D721Med (cell line): ENCODE results near the gene FMN1.

ENCODE experiments used
- DNase-seq: peaks from one replicate; pipeline ENCODE4 v3.0.0; 2011; ENCODE audit warnings: low spot score; ENCODE audit not compliant: insufficient read length
- FAIRE-seq: peaks from 2 replicates; lab custom pipeline; 2011; peaks lifted over from hg19 to GRCh38; lab: Jason Lieb, UNC
- TF ChIP-seq, protein P1 (sequence below): IDR thresholded peaks from 2 replicates; pipeline ENCODE4 v1.5.1; 2012; ENCODE audit warnings: mild to moderate bottlenecking, control low read depth; ENCODE audit not compliant: insufficient read depth; ENCODE audit errors: missing control alignments

The FMN1 gene

DNA sequence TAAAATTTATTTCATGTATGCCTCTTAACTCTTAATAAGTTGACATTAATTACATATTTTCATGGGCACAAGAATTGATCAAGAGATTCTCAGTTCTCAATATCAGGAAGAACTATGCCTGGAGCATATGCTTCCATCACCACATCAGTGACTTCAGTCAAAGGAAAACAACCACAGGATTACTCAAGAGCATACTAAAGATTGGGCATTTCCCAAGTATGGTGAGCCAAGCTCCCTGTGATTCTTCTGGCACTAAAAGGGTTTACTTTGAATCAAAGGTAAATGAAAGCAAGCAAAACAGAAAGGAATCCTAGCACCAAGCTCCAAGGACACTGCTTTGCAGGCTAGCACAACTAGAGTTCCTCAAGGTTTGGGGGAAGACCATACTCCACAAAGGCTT, 44.6 kb downstream of the FMN1 start:
- no peak for DNase-seq
- TF ChIP-seq, protein P1, sequence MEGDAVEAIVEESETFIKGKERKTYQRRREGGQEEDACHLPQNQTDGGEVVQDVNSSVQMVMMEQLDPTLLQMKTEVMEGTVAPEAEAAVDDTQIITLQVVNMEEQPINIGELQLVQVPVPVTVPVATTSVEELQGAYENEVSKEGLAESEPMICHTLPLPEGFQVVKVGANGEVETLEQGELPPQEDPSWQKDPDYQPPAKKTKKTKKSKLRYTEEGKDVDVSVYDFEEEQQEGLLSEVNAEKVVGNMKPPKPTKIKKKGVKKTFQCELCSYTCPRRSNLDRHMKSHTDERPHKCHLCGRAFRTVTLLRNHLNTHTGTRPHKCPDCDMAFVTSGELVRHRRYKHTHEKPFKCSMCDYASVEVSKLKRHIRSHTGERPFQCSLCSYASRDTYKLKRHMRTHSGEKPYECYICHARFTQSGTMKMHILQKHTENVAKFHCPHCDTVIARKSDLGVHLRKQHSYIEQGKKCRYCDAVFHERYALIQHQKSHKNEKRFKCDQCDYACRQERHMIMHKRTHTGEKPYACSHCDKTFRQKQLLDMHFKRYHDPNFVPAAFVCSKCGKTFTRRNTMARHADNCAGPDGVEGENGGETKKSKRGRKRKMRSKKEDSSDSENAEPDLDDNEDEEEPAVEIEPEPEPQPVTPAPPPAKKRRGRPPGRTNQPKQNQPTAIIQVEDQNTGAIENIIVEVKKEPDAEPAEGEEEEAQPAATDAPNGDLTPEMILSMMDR, result no peak
- no peak for FAIRE-seq

- DNase-seq (no peak), FAIRE-seq (no peak)
- TF ChIP-seq, protein P1, result no peak
Measured at GRCh38 chr15:33148129-33148751, 46.3 kb downstream of the FMN1 start.

- no peak for FAIRE-seq
- DNase-seq, result no peak
- TF ChIP-seq, protein P1, result no peak
Measured at GRCh38 chr15:33146051-33146450, 48.5 kb downstream of the FMN1 start.

DNA sequence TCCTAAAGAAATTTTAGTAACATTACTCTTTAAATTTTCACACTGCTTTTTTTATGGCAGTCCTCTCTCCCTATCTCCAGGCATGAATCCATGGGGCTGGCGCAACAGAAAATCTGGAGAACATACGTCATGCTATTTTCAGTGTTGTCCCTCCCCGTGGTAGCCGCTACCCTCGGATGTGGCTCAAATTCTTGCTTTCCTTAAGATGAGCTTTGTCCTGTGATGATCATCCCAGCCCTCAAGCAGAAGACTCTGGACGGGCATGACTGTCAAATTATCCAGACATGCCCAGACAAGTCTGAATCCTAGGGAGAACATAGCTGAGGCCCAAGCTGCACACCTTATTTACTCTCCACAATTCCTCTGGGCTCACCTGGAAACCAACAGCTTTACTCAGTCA, 49.1 kb downstream of the FMN1 start:
- FAIRE-seq, result no peak
- DNase-seq, result no peak
- TF ChIP-seq, protein P1, result no peak

DNA sequence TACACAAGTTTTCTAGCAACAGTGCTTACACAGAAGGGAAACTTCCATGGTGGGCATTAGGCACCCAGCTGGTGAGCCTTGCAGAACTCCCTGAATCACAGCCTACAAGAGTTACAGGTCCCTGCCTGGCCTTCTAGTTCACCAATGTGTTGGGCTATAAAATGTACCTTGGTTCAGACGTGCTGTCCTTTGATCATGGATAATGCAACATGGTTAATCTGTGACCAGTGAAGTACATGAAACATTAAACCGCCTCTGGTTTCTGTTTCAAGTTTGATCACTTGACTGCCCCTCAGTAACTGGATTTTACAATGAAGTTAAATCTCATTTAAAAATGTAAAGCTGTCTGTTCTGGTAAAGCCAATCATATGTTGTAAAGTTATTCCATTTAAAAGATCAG, 51.8 kb downstream of the FMN1 start:
- DNase-seq, result no peak
- FAIRE-seq, result no peak
- TF ChIP-seq, protein P1, result no peak

DNA sequence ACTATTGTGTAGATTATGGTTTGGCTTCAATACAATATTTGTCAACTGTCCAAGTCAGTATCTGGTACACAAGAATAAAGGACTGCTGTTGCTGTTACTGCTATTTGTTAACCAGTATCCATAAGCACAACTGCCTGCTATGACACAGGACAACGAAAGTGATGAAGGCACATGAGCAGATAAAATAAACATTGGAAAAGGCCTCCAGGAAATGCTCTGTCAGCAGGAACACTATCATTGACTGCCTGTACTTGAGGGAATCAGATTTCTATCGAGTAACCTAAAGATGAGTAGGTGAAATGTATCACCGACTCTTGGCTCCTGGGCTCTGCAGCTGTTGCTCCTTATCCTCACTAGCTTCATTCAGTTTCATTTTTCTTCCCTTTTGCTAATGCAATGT, 56.5 kb downstream of the FMN1 start:
- no peak for DNase-seq
- TF ChIP-seq, protein P1, result no peak
- no peak for FAIRE-seq

- DNase-seq, result no peak
- FAIRE-seq, result no peak
- TF ChIP-seq, protein P1, result no peak
Measured at GRCh38 chr15:33137101-33137500, 57.4 kb downstream of the FMN1 start.
